Stimulated activated CD4-positive, alpha-beta T cell treated with anti-CD3 and anti-CD28 coated beads, Interleukin-4, amount 100 ng/mL, for 1 hour (primary cell): ENCODE measurements around the gene GCK.

Source experiments
- DNase-seq: peaks from one replicate; pipeline ENCODE4 v3.0.0-alpha.2; 2020

GCK gene

GRCh38 chr7:44114586-44115310 is 74.5 kb downstream of the GCK start:
- DNase-seq = no peak

DNA sequence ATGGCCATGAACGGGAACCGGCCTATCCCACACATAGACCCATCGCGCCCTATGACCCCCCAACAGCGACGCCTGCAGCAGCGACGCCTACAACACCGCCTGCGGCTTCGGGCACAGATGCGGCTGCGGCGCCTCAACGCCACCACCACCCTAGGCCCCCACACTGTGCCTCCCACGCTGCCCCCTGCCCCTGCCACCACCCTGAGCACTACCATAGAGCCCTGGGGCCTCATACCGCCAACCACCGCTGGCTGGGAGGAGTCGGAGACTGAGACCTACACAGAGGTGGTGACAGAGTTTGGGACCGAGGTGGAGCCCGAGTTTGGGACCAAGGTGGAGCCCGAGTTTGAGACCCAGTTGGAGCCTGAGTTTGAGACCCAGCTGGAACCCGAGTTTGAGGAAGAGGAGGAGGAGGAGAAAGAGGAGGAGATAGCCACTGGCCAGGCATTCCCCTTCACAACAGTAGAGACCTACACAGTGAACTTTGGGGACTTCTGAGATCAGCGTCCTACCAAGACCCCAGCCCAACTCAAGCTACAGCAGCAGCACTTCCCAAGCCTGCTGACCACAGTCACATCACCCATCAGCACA is 75.4 kb downstream of the GCK start:
- DNase-seq = no peak

GRCh38 chr7:44112997-44113763 is 76.1 kb downstream of the GCK start:
- no peak for DNase-seq

DNA sequence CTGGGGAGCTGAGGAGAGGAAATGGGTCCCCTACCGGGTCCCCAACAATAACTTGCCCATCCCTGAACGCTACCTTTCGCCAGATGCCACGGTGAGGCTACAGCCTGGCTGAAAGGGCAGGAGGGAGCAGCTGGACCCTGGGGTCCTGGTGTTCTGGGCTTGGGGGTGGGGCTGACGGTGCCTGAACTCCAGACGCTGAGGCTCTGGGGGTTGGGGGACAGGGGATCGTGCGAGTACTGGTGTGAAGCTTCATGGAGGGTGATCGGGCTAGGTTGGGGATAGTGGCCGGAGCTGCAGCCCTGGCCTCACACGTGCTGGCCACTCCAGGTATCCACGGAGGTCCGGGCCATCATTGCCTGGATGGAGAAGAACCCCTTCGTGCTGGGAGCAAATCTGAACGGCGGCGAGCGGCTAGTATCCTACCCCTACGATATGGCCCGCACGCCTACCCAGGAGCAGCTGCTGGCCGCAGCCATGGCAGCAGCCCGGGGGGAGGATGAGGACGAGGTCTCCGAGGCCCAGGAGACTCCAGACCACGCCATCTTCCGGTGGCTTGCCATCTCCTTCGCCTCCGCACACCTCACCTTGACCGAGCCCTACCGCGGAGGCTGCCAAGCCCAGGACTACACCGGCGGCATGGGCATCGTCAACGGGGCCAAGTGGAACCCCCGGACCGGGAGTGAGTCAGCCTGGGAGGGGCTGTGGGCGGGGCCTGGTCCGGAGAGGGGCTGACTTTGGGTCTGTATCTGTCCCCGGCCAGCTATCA is 76.8 kb downstream of the GCK start:
- peak; percentile 20 for DNase-seq

DNA sequence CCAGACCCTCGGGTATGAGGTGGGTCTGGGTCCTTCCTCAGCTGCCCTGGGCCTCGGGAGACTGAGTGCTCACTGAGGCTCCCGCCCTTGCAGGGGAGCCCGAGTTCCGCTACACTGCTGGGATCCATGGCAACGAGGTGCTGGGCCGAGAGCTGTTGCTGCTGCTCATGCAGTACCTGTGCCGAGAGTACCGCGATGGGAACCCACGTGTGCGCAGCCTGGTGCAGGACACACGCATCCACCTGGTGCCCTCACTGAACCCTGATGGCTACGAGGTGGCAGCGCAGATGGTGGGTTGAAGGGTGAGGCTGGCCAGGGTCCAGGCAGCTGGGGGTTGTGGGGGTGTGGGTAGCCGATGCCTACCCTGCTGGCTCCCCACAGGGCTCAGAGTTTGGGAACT is 77.5 kb downstream of the GCK start:
- DNase-seq = no peak

GRCh38 chr7:44110719-44111635 is 78.3 kb downstream of the GCK start:
- no peak for DNase-seq

DNA sequence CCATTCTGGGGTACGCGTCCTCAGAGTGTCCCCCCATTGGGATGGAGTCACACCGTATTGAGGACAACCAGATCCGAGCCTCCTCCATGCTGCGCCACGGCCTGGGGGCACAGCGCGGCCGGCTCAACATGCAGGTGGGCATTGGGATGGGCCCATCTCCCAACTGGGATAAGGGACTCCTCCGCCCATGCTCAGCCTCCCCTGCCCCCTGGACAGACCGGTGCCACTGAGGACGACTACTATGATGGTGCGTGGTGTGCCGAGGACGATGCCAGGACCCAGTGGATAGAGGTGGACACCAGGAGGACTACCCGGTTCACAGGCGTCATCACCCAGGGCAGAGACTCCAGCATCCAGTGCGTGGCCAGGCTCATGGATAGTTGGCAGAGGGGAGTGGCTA is 79.2 kb downstream of the GCK start:
- no peak for DNase-seq

GRCh38 chr7:44108768-44109750 is 80.2 kb downstream of the GCK start:
- DNase-seq = no peak

- no peak for DNase-seq
These were observed 81.1 kb downstream of the GCK start for GRCh38 chr7:44107961-44108767.

GRCh38 chr7:44107116-44107960 is 81.9 kb downstream of the GCK start:
- DNase-seq = no peak

- no peak for DNase-seq
These were observed 82.8 kb downstream of the GCK start for GRCh38 chr7:44106311-44107065.

GRCh38 chr7:44105832-44106231 is 83.4 kb downstream of the GCK start:
- DNase-seq = no peak

DNA sequence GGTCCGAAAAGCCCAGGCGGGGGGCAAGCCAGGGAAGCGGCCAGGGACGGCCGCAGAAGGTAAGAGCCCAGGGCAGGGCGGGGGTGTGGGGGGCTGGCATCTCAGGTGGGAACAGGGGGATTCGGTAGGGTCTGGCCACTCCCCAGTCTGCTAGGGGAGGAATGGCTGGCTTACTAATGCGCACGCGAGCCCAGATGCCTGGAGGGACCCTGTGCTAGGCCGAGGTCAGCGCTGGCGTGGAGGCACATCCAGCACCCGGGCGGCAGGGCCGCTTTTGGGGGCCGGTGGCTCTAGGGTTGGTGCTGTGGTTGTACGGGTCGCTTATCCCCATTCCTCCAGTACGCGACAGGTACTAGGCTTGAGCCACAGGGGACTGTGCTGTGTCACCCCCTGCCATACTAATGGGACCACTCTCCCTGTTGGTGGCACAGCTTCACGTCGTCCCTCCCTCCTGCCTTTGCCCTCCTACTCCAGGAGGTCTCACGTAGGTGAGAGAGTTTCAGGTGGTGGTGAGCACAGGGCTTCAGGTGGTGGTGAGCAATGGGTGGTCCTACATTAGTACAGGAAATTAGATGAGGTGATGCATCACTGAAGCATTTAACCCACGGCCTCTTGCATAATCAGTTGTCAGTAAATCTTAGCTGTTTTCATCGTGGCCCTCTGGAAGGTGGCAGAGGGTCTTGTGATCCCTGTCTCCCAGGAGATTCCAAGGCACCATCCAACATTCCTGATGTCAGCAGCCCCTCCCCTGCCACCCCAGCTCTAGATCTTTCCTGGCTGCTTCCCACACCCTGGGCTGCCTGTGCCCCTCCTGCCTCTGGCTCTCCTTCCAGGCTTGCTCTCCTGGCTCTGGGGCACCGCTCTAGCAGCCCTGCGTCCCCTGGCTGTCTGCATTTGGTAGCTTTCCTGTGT is 84.1 kb downstream of the GCK start:
- no peak for DNase-seq

GRCh38 chr7:44103923-44104859 is 85.0 kb downstream of the GCK start, which contains the start of gene AEBP1:
AEBP1 (plus strand) TSS chr7:44104345; CDS start chr7:44104666, 321 bp downstream.
- peak; percentile 43 for DNase-seq

DNA sequence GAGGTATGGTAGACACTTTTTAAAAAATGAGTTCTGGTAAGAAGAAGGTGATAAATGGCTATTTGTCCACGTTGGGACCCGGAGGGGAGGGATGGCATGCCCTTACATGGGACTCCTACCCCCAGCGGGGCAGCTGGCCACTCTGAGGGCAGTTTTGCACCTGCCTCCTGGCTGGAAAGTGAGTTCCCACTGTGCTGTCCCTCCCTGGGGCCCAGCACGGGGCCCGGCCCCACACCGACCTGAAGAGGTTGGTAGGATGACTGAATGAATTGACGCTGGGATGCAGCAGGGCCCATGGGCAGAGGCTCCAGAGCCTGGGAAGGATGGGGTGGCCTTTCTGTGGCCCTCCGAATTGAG is 85.7 kb downstream of the GCK start:
- DNase-seq = no peak
